Sigmoid colon (tissue), 4 donors: Measurements from ENCODE around the gene POU6F2.

ENCODE experiments used
- CTCF ChIP-seq, 4 experiments: fragments of 450-650 bp in 3 of 4; fragments of 200-600 bp in 1 of 4; IDR thresholded peaks; one replicate each; pipeline ENCODE4 v1.5.1; 2016 to 2019; ENCODE audit warnings: antibody characterized with exemption in 4 of 4, mild to moderate bottlenecking in 3 of 4, moderate library complexity in 2 of 4
- EP300 ChIP-seq, 4 donors: sonication (generic); formaldehyde crosslinking; IDR thresholded peaks; one replicate each; pipeline ENCODE4 v1.6.1; 2017; ENCODE audit warnings: antibody characterized with exemption in 4 of 4
- POLR2A ChIP-seq, 2 donors: fragments of 450-650 bp; IDR thresholded peaks; one replicate each; pipeline ENCODE4 v1.6.1; 2016; ENCODE audit warnings: antibody characterized with exemption in 2 of 2, mild to moderate bottlenecking in 2 of 2, moderate library complexity in 2 of 2
- POLR2AphosphoS5 ChIP-seq, 4 donors: sonication (generic); formaldehyde crosslinking; IDR thresholded peaks; one replicate each; pipeline ENCODE4 v1.6.1; 2017; ENCODE audit warnings: antibody characterized with exemption in 4 of 4

- TF ChIP-seq CTCF (IDR thresholded peaks at IDR 0.05), result no peak
- no peak for TF ChIP-seq EP300 (IDR thresholded peaks at IDR 0.05)
- TF ChIP-seq POLR2AphosphoS5 (IDR thresholded peaks at IDR 0.05), result no peak
- TF ChIP-seq POLR2A (IDR thresholded peaks at IDR 0.05), result no peak
These were observed 206.1 kb downstream of the POU6F2 start for GRCh38 chr7:39183796-39184195.
